H1 (cell line): ENCODE results near the gene CCL22. TPM values are rescaled to one million over a fixed set of nuclear protein-coding genes. Genes with fewer than 3 reads are reported as not detected.

Experiments used
- CHD7 ChIP-seq: fragments of 300-600 bp; sonication (generic); IDR thresholded peaks from 2 replicates; pipeline ENCODE4 v1.7.1; 2012; ENCODE audit warnings: low read length, moderate library complexity, mild to moderate bottlenecking, inconsistent platforms; ENCODE audit not compliant: insufficient replicate concordance
- JUN ChIP-seq: IDR thresholded peaks from 2 replicates; pipeline ENCODE4 v1.6.1; 2011; ENCODE audit warnings: low read depth, mild to moderate bottlenecking, improper control_type of control experiment, low read length
- polyA plus RNA-seq, 7 experiments: library from polyadenylated mRNA; depleted of rRNA in 3 of 7; stranded (reverse) in 5 of 7; unstranded in 2 of 7; fragments of >200 nt in 5 of 7; fragments of 200-250 nt in 2 of 7; gene quantifications; 1 replicate in 5 of 7; 2 replicates in 1 of 7; 4 replicates in 1 of 7; pipeline versions ENCODE4 v1.2.1 to v1.2.3, GENCODE V29; 2011 to 2013; ENCODE audit warnings: missing spikeins in 2 of 7, mixed read lengths in 2 of 7
- total RNA-seq: library from RNA; stranded (reverse); fragmentation: NEBNext Ultra II Directional; extraction: Animal tissue kit (Norgen Biotek cat#: 25700); gene quantifications from 2 replicates; pipeline ENCODE4 v1.2.1, GENCODE V29; 2021

CCL22 gene
- total and polyA plus RNA-seq, 2 of the 8 experiments (the other 6 are each of a cell fraction or from before 2014, with no cell fraction given), result not detected

- TF ChIP-seq CHD7 (no peak), JUN (no peak)
These were observed 38.2 kb downstream of the CCL22 start (continued) for GRCh38 chr16:57396786-57397185.
